Adrenal gland (tissue), 5 donors: ENCODE measurements around the gene JSRP1.

Experiments
- CTCF ChIP-seq, 6 experiments: fragments of 450-650 bp in 4 of 6; fragments of 200-600 bp in 2 of 6; sonication (generic) in 1 of 6; IDR thresholded peaks; 1 replicate in 5 of 6; 2 replicates in 1 of 6; pipeline versions ENCODE4 v1.5.1 to v1.8.0; 2016 to 2021; ENCODE audit warnings: antibody characterized with exemption in 6 of 6, mild to moderate bottlenecking in 2 of 6, moderate library complexity in 1 of 6
- POLR2A ChIP-seq, 2 donors: fragments of 450-650 bp; IDR thresholded peaks; one replicate each; pipeline ENCODE4 v1.6.1; 2017; ENCODE audit warnings: antibody characterized with exemption in 2 of 2, mild to moderate bottlenecking in 2 of 2, moderate library complexity in 1 of 2
- donor health status: DM: no; HTN: no; CAD: no.

DNA sequence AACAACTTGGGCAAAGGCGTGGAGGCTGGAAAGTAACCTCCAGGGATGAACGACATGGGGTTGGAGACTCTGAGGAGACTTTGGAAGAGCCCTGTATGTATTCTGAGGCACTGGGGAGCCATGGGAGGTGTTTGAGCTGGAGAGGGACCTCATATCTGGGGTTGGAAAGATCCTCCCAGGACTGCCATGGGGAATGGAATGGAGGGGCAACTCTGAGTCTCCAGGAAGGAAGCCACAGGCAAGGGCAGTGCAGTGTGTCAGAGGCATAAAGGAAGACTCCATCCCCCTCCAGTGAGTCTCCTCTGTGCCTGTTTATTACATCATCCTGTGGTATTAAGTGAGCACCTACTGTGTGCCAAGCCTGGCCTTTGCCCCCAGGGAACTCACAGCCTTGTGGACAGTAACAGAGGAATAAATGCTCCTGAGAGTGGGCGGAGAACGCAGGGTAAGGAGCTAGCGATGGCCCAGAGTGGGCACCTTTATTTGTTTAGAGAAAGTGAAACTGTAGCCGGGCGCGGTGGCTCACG is 18.0 kb upstream of the JSRP1 start:
- TF ChIP-seq CTCF (IDR thresholded peaks at IDR 0.05) (no peak), POLR2A (IDR thresholded peaks at IDR 0.05) (no peak)
